ENCODE results near the gene FHL5.
A peak's percentile ranks its signal among the peaks of the same experiment; 100 is the strongest.
"Not testable (repeated sequence)": the region's sequence is repeated elsewhere in the genome, so short reads cannot be mapped to it uniquely, and the experiment has no call there.

FHL5 gene

GRCh38 chr6:96562886-96563285 lies at the start of gene FHL5:
TSS of gene FHL5 (plus strand) at chr6:96563128. CDS start at chr6:96603614, 40,486 bp downstream.
- no peak for DNase-seq (ENCODE audit: low read depth in 2 of 2)

- no peak for DNase-seq (ENCODE audit: low read depth in 2 of 2)
Measured at GRCh38 chr6:96520171-96521115, 42.5 kb upstream of the FHL5 start.

GRCh38 chr6:96521306-96521643 lies 41.7 kb upstream of the FHL5 start:
- DNase-seq (ENCODE audit: low read depth in 2 of 2), result no peak

GRCh38 chr6:96521644-96522464 lies 41.1 kb upstream of the FHL5 start, which contains the start of gene UFL1:
TSS of gene UFL1 (plus strand) at chr6:96521806. CDS start at chr6:96521874, 68 bp downstream.
- peak; percentile 76 to 82 for DNase-seq (ENCODE audit: low read depth in 2 of 2)

GRCh38 chr6:96522465-96523009 lies 40.4 kb upstream of the FHL5 start:
- no peak for DNase-seq (ENCODE audit: low read depth in 2 of 2)

GRCh38 chr6:96528193-96528592 lies 34.7 kb upstream of the FHL5 start:
- DNase-seq (ENCODE audit: low read depth in 2 of 2), result no peak

GRCh38 chr6:96532399-96532798 lies 30.5 kb upstream of the FHL5 start:
- DNase-seq (ENCODE audit: low read depth in 2 of 2), result no peak

- no peak for DNase-seq (ENCODE audit: low read depth in 2 of 2)
Measured at GRCh38 chr6:96537726-96538125, 25.2 kb upstream of the FHL5 start.

GRCh38 chr6:96542702-96543101 lies 20.2 kb upstream of the FHL5 start:
- no peak for DNase-seq (ENCODE audit: low read depth in 2 of 2)

GRCh38 chr6:96545882-96546281 lies 17.0 kb upstream of the FHL5 start:
- DNase-seq (ENCODE audit: low read depth in 2 of 2), result no peak

- no peak for DNase-seq (ENCODE audit: low read depth in 2 of 2)
Measured at GRCh38 chr6:96547654-96548053, 15.3 kb upstream of the FHL5 start.

- DNase-seq (ENCODE audit: low read depth in 2 of 2), result no peak
Measured at GRCh38 chr6:96554558-96554957, 8.4 kb upstream of the FHL5 start.

GRCh38 chr6:96559740-96560139 lies 3.2 kb upstream of the FHL5 start:
- not testable (repeated sequence) for DNase-seq (ENCODE audit: low read depth in 2 of 2)

- no peak for DNase-seq (ENCODE audit: low read depth in 2 of 2)
Measured at GRCh38 chr6:96563853-96564252, 925 bp downstream of the FHL5 start.

GRCh38 chr6:96570053-96570452 lies 7.1 kb downstream of the FHL5 start:
- DNase-seq (ENCODE audit: low read depth in 2 of 2), result no peak

GRCh38 chr6:96571551-96571950 lies 8.6 kb downstream of the FHL5 start:
- no peak for DNase-seq (ENCODE audit: low read depth in 2 of 2)

- DNase-seq (ENCODE audit: low read depth in 2 of 2), result no peak
Measured at GRCh38 chr6:96575359-96575758, 12.4 kb downstream of the FHL5 start.

GRCh38 chr6:96576221-96576620 lies 13.3 kb downstream of the FHL5 start:
- DNase-seq (ENCODE audit: low read depth in 2 of 2), result no peak

- DNase-seq (ENCODE audit: low read depth in 2 of 2), result no peak
Measured at GRCh38 chr6:96582021-96582420, 19.1 kb downstream of the FHL5 start.

- no peak for DNase-seq (ENCODE audit: low read depth in 2 of 2)
Measured at GRCh38 chr6:96582436-96582835, 19.5 kb downstream of the FHL5 start.

- DNase-seq (ENCODE audit: low read depth in 2 of 2), result no peak
Measured at GRCh38 chr6:96604420-96604819, 41.5 kb downstream of the FHL5 start.

GRCh38 chr6:96608074-96608473 lies 45.1 kb downstream of the FHL5 start:
- no peak for DNase-seq (ENCODE audit: low read depth in 2 of 2)

All from fibroblast of skin of left quadriceps (primary cell).